Activated gamma-delta T cell (primary cell): Measurements from ENCODE around the gene PITPNM1.
"Not testable (repeated sequence)": the region's sequence is repeated elsewhere in the genome, so short reads cannot be mapped to it uniquely, and the experiment has no call there.

ENCODE experiments used
- DNase-seq: peaks from one replicate; lab custom pipeline; 2025; lab: John Stamatoyannopoulos, UW
- total RNA-seq, 2 donors: gene quantifications; one replicate each; lab custom pipeline; 2026; lab: John Stamatoyannopoulos, UW

Gene PITPNM1
- total RNA-seq: 152 to 159 reads per million in 2 donors

DNA sequence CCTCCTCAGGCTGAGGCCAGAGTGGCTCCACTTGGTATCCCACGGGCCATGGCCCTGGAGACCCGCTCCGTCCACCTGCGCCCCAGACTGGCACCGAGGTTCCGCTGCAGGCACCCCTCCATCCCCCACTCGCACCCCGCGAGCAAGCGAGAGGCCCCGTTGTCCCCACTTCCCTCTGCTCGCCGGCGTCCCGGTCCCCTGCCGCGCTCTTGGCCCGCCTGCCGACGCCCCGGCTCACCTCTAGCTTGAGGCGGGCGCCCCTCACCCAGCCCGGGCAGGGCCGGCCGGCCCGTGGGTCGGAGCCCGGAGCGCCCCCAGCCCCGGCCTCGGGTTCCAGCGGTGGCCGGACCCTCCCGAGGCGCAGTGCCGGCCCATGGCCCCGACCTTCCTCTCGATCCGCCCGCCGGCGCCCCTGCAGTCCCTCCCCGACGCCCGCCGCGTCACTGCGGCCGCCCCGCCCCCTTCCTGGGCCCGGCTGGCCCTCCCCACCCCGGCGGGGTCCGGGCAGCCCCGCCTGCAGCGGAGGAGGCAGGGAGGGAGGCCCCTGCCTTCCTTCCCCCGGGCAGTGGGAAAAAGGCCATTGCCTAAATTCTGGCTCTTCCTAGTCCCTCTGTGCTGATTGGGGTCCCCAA lies at the start of gene PITPNM1:
Gene PITPNM1, minus strand, starts transcription at position 414 of the 632 bp plus-strand sequence. CDS start 1,183 bp downstream, outside the sequence.
- peak; percentile 61 for DNase-seq

DNA sequence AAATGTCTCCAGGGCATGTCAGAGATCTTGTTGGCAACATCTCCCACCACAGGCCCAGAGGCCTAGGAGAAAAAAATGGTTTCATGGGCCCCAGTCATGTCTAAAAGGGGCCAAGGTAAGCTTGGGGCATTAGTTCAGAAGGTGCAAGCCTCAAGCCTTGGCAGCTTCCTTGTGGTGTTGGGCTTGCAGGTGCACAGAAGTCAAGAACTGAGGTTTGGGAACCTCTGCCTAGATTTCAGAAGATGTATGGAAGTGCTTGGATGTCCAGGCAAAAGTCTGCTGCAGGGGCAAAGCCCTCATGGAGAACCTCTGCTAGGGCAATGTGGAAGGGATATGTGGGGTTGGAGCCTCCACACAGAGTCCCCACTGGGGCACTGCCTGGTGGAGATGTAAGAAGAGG lies 46.5 kb upstream of the PITPNM1 start:
- DNase-seq: not testable (repeated sequence)

DNA sequence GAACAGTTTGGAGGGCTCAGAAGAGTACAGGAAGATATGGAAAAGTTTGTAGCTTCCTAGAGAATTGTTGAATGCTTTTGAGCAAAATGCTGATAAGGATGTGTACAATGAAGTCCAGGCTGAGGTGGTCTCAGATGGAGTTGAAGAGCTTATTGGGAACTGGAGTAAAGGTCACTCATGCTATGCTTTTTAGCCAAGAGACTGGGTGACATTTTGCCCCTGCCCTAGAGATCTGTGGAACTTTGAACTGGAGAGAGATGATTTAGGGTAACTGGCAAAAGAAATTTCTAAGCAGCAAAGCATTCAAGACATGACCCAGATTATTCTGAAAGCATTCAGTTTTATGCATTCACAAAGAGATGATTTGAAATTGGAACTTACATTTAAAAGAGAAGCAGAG lies 46.0 kb upstream of the PITPNM1 start:
- DNase-seq: no peak

DNA sequence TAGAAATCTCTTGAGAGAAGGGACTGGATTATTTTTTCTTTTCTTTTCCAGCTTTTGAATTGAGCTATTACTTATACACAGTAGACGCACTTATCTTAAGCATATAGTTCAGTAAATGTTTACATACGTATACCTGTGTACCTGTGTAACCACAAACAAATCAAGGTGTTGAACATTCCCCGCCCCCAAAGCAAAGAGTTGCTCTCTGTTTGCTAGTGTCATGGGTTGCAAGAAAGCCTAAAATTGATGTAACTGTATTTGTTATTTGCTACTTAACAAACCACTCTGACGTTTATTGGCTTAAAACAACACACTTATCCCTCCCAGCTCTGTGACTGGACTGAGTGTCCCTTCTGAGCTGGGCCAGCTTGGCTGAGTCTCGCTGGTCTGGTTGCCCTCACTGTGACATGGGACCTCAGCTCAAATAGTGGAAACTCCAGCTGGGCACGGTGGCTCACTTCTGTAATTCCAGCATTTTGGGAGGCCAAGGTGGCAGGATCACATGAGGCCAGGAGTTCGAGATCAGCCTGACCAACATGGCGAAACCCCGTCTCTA lies 43.5 kb upstream of the PITPNM1 start:
- DNase-seq: no peak

DNA sequence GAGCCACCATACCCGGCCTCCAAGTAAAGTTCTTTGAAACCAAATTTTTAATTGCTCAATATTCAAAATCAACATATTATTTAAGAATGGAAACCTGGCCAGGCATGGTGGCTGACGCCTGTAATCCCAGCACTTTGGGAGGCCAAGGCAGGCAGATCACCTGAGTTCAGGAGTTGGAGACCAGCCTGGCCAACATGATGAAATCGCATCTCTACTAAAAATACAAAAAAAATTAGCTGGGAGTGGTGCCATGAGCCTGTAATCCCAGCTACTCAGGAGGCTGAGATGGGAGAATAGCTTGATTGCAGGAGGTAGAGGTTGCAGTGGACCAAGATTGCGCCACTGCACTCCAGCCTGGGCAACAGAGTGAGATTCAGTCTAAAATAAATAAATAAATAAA lies 42.9 kb upstream of the PITPNM1 start:
- DNase-seq: not testable (repeated sequence)

DNA sequence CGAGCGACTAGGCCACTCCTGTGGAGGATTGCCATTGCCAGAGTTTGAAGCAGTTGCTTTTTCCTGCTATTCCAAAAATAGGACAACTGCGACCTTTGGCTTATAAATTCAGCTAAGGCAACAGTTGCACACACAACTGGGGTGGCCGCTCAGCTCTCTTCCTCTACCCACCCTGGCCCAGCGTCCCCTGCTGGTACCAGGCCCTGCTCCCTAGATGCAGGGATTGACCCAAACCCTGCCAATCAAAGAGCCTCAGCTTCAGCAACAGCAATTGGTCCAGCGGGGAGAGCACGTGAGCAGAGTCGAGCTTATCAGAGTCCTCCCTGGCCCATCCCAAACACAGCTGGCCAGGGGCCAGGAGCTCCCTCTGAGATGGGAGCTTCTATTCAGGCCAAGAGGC lies 40.1 kb upstream of the PITPNM1 start:
- no peak for DNase-seq

DNA sequence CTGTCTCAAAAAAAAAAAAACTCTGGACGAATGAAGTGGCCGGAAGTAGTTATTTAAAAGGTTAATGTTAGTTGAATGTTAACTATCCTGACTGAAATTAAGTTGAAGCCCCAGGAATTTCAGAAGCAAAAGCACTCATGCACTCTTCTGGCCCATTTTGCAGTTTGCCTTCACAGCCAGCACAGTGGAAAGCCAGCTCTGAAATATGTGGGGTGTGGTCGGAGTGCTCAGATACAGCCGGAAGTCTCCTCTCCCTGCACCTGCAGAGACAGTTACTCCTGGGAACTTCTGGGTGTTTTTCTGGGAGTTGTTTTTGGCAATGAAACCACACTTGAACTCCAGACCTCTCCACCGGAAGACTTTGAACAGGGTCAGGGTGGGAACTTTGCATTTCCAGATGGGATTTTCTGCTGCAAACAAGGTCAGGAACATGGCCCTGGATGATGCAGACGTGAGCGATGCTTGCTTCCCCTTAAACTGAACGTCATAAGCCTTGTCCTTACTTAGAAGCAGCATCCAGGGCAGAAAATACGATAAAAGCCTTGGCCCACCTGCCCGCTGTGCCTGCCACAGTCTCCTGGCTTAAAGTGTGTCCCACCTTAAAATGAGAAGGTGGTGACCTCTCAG lies 39.6 kb upstream of the PITPNM1 start:
- no peak for DNase-seq

DNA sequence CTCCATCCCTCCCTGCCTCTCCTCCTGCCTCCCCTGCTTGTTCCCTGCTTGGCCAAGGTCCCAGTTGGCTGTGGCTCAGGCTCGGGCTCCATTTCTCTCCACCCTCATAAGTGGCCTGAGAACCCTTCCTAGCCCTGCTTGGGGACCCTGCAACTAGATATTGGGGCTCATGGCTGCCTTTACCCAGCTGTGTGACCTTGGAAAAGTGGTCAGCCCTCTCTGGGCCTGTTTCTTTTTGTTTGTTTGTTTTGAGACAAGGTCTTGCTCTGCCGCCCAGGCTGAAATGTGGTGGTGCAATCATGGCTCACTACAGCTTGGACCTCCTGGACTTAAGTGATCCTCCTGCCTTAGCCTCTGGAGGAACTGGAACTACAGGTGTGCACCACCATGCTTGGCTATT lies 38.4 kb upstream of the PITPNM1 start:
- DNase-seq: no peak

DNA sequence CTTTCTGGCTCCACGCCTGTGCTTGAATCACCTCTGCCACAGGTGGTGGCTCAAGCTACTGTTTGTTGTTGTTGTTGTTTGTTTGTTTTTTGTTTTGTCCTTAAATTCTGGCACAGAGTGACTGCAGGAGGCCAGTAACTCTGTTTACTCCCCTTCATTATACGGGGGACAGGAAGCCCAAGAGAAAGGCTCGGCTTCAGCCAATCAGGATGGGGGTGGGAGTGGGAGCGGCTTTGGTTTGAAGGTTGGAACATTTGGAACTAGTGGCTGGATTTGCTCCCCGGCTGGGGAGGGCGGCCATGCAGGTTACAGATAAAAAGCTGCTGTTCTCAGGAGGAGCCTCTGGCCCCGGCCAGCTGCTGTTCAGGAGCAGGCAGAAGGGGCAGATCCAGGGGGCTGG lies 37.8 kb upstream of the PITPNM1 start:
- DNase-seq: no peak

DNA sequence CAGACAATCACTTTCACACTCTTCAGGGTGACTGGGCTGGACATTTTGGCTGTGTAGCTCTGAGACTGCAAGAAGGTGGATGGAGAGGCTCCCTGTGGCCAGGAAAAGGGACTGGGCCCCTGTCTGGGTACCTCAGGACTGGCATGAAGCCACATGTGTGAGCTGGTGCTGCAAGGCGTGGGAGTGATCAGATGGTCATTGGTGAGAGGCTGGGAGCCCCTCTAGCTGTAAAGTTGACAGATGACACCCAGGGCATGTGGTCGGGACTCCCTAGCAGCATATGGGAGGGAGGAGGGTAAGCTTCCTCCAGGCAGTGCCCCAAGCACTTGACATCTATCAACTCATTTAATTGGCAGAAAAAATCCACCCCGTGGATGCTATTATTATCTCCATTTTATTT lies 37.0 kb upstream of the PITPNM1 start:
- no peak for DNase-seq

DNA sequence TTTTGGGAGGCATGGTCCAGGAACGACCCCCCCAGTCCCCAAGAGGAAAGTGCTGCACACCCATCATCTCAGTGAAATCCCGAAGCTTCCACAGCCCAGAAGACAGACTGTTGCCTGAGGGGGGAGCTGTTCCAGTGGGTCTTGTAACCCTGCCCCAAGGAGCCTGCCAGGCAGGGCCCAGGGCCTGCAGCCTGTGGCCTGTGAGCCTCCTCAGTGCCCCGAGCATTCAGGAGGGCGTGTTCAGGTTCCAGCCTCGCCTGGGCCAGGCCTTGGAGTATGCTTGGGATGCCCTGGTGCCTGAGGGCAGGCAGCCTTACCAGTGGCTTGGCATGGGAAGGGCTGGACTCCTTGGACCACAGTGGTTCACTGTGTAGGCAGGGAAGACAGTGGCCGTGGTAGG lies 36.0 kb upstream of the PITPNM1 start:
- DNase-seq: no peak

DNA sequence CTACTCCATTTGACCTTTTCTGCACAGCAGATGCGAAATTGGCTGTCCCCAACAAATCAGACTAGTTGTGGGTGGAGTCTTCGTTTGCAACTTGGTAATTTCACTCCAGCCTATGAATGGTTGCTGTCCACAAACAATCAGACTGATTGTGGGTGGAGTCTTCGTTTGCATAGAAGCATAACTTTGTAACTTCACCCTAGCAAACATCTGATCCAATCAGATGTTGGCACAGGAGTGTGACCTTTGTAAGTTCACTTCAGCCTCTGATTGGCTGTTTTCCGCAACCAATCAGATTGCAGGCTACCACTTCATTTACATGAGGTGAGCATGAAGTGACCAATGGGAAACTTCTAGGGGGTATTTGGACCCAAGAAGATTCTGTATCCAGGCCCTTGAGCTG lies 34.4 kb upstream of the PITPNM1 start:
- DNase-seq: no peak

DNA sequence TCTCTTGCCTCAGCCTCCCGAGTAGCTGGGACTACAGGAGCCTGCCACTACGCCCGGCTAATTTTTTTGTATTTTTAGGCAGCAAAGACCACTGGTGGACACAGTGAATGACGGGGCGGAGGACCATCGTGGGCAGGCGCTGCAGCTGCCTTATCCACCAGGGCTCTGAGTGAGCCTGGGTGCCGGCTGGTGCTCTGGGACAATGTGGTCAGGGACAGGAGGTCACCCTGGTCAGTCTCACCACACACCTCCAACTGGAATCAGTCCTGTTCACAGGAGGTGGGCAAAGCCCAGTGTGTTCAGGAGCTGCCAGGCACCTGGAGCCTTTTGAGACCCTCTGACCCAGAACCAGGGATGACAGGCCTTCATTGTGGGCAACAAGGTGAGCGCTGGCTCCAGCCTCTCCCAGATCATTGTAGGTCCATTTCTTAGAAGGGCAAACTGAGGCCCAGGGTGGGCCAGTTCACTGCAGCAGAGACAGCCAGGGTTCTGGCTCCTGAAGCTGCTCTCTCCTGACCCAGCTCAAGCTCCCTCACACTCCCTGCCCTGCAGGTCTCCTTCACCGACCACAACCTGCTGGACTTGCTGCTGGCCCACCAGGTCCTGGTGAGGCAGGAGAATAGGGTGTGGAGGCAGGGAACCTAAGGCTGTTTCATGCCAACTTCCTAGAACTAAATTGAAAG lies 33.8 kb upstream of the PITPNM1 start:
- no peak for DNase-seq

DNA sequence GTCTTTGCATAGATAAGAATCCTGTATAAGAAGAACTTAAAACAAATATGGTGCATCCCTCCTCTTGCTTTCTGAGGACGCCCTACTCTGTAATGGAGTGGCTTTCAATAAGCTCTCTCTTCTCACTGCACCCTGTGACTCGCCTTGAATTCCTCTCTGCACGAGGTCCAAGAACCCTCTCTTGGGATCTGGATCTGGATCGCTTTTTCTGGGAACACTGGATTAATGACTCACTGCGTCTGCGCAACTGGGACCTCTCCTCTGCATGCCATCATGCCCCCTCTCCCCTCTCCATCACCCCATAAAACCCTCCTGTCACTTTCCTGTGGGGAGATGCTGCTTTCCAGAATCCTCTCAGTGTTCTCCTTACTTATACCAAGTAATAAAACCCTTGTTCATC lies 33.1 kb upstream of the PITPNM1 start:
- DNase-seq: no peak

DNA sequence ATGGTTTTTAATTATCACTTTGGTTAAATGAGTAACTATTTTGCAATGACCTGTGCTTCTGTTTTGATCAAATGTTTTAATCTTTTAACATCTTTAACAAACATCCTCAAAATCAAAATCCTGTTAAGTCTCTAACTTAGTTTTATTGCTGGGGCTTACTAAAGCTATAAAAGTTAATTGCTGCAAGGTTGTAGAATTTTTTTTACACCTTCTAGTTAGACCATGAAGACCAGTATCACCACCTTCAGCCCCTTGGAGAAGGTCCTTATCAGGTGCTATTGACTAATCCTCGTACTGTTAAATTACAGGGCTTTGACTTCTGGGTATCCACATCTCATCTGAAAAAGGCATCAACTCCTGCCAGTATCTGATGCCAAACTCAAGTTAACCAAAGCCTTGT lies 30.4 kb upstream of the PITPNM1 start:
- DNase-seq: no peak

DNA sequence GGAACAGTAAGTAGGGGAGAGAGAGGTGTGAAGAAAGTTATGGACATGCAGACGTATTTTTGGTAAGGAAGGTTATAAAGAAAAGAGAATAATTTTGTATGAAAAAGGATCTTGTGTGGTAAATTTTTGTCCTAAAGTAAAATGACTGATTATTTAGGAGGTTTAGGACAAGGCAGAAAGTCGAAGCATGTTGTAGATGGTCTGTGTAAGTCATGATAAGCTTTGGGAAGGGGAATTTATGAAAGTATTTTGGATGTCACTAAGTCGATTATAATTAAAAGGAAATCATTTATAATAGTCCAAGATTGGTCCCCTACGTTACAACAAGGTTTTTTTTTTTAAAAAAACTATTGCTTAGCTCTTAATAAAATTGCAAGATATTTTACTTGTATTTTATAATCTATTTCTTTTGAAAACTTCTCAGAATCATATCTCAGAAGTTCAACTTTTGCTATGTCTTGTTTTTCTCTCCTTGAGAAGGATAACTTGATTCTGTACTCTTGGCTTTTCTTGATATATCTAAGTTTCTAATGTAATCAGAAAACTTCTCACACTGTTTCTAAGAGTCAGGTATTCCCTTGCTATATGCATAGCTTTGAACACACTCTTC lies 29.0 kb upstream of the PITPNM1 start:
- DNase-seq: no peak

DNA sequence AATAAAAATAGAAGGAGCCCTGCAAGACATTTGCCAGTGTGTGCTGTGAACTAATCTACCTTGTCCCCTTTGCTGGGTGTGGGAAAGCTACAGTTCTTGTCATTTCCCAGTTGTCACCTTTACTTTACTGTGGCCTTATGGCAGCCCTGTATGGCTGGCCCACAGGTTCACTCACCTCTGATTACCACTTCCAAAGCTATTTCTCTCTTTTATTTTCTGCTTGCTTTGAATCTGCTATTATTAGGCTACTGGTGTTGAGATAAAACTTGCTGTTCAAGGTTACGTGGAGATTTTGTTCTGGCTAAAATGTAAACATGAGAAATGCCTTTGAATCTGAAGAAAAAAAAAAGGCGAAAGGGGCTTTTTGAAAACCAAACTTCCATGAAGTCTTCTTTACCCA lies 27.7 kb upstream of the PITPNM1 start:
- no peak for DNase-seq

DNA sequence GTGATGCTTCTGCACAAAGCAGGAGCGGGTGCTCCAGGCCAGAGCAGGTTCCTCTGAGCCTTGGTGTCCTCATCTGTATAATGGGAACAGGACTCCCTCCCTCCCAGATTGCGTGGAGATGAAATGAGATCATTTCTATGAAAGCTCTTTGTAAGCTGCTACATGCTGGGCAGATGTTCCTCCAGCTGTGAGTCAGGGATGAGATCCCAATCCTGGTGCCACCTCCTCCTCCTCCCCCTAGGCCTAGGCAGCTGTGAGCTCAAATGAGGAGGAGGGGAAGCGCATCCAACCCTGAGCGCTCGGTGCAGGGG lies 25.1 kb upstream of the PITPNM1 start:
- no peak for DNase-seq

DNA sequence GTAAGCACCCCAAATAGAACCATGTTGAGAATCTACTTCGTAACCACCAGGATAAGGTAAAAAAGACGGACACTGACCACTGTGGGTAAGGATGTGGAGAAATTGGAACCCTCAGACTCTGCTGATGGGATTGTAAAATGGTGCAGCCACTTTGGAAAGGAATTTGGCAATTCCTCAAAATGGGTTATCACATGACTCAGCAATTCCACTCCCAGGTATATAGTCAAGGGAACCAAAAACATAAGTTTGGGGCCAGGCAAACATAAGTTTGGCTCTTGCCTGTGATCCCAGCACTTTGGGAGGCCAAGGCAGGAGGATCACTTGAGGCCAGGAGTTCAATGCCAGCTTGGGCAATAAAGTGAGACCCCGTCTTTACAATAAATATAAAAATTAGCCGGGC lies 23.2 kb upstream of the PITPNM1 start:
- no peak for DNase-seq

DNA sequence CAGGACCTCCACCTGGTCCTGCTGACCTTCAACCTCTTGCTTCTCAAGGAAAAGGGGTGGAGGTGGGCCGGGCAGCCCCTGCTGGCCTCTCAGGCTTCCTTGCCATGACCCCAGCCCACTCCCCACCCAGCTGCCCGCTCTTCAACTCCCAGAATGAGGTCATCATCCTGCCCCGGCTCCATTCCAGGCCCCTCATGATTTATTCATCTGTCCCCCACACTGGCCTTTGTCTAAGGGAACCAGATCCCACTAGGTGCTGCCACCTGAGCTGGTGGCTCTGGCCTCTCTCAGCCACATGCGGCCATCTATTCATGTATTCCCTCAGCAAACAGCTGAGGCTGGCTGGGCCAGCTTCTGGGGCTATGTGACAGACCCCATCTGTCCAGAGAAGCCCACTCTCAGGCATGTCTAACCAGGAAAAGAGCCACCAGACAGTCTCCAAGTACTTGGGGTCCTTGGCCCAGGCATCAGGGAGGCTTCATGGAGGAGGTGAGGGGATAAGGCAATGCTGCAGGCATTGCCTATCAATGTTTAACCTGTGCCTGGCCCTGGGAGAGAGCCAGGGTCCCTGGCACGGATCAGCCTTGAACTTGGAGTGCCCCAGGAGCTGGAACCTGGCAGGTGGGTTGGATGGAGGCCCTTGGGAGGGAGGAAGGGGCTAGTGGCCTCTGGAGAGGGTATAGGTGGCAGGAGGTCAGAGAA lies 20.3 kb upstream of the PITPNM1 start:
- no peak for DNase-seq

DNA sequence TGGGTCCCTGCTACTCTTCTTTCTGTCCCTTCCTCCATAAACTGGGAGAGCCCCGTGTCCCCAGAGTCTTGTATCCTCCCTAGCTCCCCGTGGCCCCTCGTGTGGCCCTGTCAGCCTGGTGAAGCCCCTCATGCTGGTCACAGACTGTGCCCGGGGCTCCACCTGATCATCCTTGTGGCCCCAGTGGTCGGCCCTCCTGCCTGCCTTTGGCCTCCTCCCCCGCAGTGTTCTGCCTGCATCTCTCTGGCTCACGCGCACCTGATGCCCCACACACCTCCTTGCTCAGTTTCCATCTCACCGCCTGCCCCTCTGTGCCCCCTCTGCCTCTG lies 19.3 kb upstream of the PITPNM1 start:
- no peak for DNase-seq
